GM12878 (cell line): ENCODE data around the gene MAPK8. TPM values are rescaled to one million over a fixed set of nuclear protein-coding genes. Genes with fewer than 3 reads are reported as not detected.

ENCODE experiments used
- ATAC-seq: fragments of 200-7000 bp; cut with Tn5 transposase; 3 replicates; pipeline ENCODE4 v1.9.1; 2020; ENCODE audit warnings: mild to moderate bottlenecking, moderate library complexity
- BruUV-seq: library from RNA; stranded (reverse); fragments of 400-500 nt; replicated peaks from 2 replicates; lab custom pipeline; 2021; lab: Mats Ljungman, UMichigan
- CTCF ChIA-PET: fragments of 300-600 bp; sonication (Branson Sonifier 250); formaldehyde crosslinking; extraction: SDS; loops from one replicate; lab custom pipeline; 2021; ENCODE audit warnings: inconsistent platforms; lab: Yijun Ruan, JAX
- POLR2A ChIA-PET: fragments of 350-600 bp; formaldehyde crosslinking; extraction: SDS; loops from one replicate; lab custom pipeline; 2021; ENCODE audit warnings: inconsistent platforms; lab: Charles Lee
- RAD21 ChIA-PET: fragments of 300-600 bp; sonication (Branson Sonifier 250); formaldehyde crosslinking; loops from one replicate; lab custom pipeline; 2023; ENCODE audit warnings: antibody characterized with exemption; ENCODE audit not compliant: unreplicated experiment; lab: Charles Lee
- SMC1A ChIA-PET: fragments of 300-600 bp; sonication (Branson Sonifier 250); formaldehyde crosslinking; loops from one replicate; lab custom pipeline; 2023; ENCODE audit not compliant: unreplicated experiment, uncharacterized antibody; lab: Charles Lee
- DNase-seq: peaks from one replicate; pipeline ENCODE4 v3.0.0-alpha.2; 2011; ENCODE audit warnings: low read depth, low spot score
- FAIRE-seq: peaks from 3 replicates; lab custom pipeline; 2011; peaks lifted over from hg19 to GRCh38; lab: Jason Lieb, UNC
- H2AFZ ChIP-seq: 2 replicates; pipeline ENCODE4 v1.6.0; 2011; ENCODE audit warnings: low read depth, low read length, control low read depth; ENCODE audit not compliant: control insufficient read depth
- H3K27ac ChIP-seq: 2 replicates; pipeline ENCODE4 v1.5.1; 2011; ENCODE audit warnings: control low read depth; ENCODE audit not compliant: control insufficient read depth, insufficient read depth
- H3K27me3 ChIP-seq, 2 experiments: replicated peaks in 1 of 2; 2 replicates each; pipeline versions ENCODE4 v1.6.0 to v1.6.1; 2011; ENCODE audit warnings: low read length in 1 of 2; ENCODE audit not compliant: control insufficient read depth in 2 of 2, insufficient read depth in 2 of 2
- H3K36me3 ChIP-seq, 2 experiments: 2 replicates each; pipeline ENCODE4 v1.5.1; 2011; ENCODE audit warnings: low read length in 1 of 2; ENCODE audit not compliant: control insufficient read depth in 2 of 2, insufficient read depth in 2 of 2
- H3K4me1 ChIP-seq: 2 replicates; pipeline ENCODE4 v1.6.1; 2011; ENCODE audit warnings: mild to moderate bottlenecking, low read length, moderate library complexity, mixed read lengths; ENCODE audit not compliant: control insufficient read depth, insufficient read depth
- H3K4me2 ChIP-seq: 2 replicates; pipeline ENCODE4 v1.6.0; 2011; ENCODE audit warnings: control low read depth; ENCODE audit not compliant: control insufficient read depth, insufficient read depth
- H3K4me3 ChIP-seq: fragments of 200-600 bp; sonication (generic); 2 replicates; pipeline ENCODE4 v1.5.1; 2016
- H3K79me2 ChIP-seq: 2 replicates; pipeline ENCODE4 v1.6.0; 2011; ENCODE audit warnings: low read length; ENCODE audit not compliant: control insufficient read depth, insufficient read depth
- H3K9ac ChIP-seq: 2 replicates; pipeline ENCODE4 v1.8.0; 2011; ENCODE audit warnings: low read length, control low read depth, mixed read lengths; ENCODE audit not compliant: control insufficient read depth, insufficient read depth
- H3K9me3 ChIP-seq: replicated peaks from 3 replicates; pipeline ENCODE4 v1.5.1; 2011; ENCODE audit warnings: mild to moderate bottlenecking, low read length; ENCODE audit not compliant: control insufficient read depth, insufficient read depth
- H4K20me1 ChIP-seq: 2 replicates; pipeline ENCODE4 v1.6.0; 2011; ENCODE audit not compliant: control insufficient read depth, insufficient read depth
- GATAD2B ChIP-seq: fragments of 450-650 bp; conservative IDR thresholded peaks from 2 replicates; pipeline ENCODE4 v1.6.1; 2017; ENCODE audit warnings: low read depth, mild to moderate bottlenecking, moderate library complexity
- LARP7 ChIP-seq: fragments of 450-650 bp; IDR thresholded peaks from 2 replicates; pipeline ENCODE4 v1.6.1; 2017; ENCODE audit warnings: mild to moderate bottlenecking
- POLR2AphosphoS5 ChIP-seq: IDR thresholded peaks from 2 replicates; pipeline ENCODE4 v1.6.1; 2011; ENCODE audit warnings: mild to moderate bottlenecking, low read length, inconsistent platforms
- RB1 ChIP-seq: fragments of 450-650 bp; formaldehyde crosslinking; IDR thresholded peaks from 2 replicates; pipeline ENCODE4 v1.6.1; 2017; ENCODE audit warnings: mild to moderate bottlenecking, borderline replicate concordance
- WRNIP1 ChIP-seq: IDR thresholded peaks from 2 replicates; pipeline ENCODE4 v1.6.1; 2011; ENCODE audit warnings: low read depth, low read length, improper control_type of control experiment, borderline replicate concordance
- ZNF622 ChIP-seq: fragments of 450-650 bp; IDR thresholded peaks from 2 replicates; pipeline ENCODE4 v1.6.1; 2017; ENCODE audit warnings: mild to moderate bottlenecking, inconsistent platforms
- WGBS: methylation state at CpG from one replicate; pipeline ENCODE4 v1.1.6; 2016; ENCODE audit warnings: low lambda C conversion rate; ENCODE audit not compliant: insufficient replicate concordance, insufficient coverage; ENCODE audit errors: missing lambda C conversion rate; 5-methylcytosine and 5-hydroxymethylcytosine counted together
- in situ Hi-C: fragments of 300-500 bp; cut with MboI; formaldehyde crosslinking; loops from 9 replicates; pipeline ENCODE4 v1.14.3; 2018; ENCODE audit warnings: mixed read lengths
- intact Hi-C: fragments of 100-400 bp; cut with micrococcal nuclease; formaldehyde crosslinking; loops from one replicate; pipeline ENCODE4 v1.14.2; 2022; ENCODE audit not compliant: unreplicated experiment
- polyA plus RNA-seq, 11 experiments: library from polyadenylated mRNA; depleted of rRNA in 4 of 11; unstranded in 6 of 11; stranded (reverse) in 5 of 11; fragments of >200 nt; fragmentation: Nextera tagmentation in 4 of 11; fragmentation: Illumina TruSeq in 1 of 11; extraction: Ambion mirVana in 4 of 11; extraction: Trizol in 1 of 11; gene quantifications; 1 replicate in 1 of 11; 2 replicates in 10 of 11; pipeline versions ENCODE4 v1.2.1 to v1.2.3, GENCODE V29; 2011 to 2016; ENCODE audit warnings: inconsistent platforms in 2 of 11, missing spikeins in 2 of 11, low read depth in 1 of 11
- total RNA-seq, 4 experiments: library from RNA; depleted of rRNA in 3 of 4; stranded (reverse); fragments of >200 nt in 3 of 4; fragmentation: Illumina TruSeq in 1 of 4; extraction: Trizol in 1 of 4; gene quantifications; 2 replicates each; pipeline versions ENCODE4 v1.2.1 to v1.2.3, GENCODE V29; 2013 to 2021
- TF ChIP-seq, protein P1 (sequence below): IDR thresholded peaks from 2 replicates; pipeline ENCODE4 v1.6.1; 2012; ENCODE audit warnings: mild to moderate bottlenecking, low read depth, low read length

The MAPK8 gene
- total and polyA plus RNA-seq, 10 of the 15 experiments (the other 5 are each of a cell fraction or from before 2014, with no cell fraction given): 3.9 to 102 (median 40.0) TPM

DNA sequence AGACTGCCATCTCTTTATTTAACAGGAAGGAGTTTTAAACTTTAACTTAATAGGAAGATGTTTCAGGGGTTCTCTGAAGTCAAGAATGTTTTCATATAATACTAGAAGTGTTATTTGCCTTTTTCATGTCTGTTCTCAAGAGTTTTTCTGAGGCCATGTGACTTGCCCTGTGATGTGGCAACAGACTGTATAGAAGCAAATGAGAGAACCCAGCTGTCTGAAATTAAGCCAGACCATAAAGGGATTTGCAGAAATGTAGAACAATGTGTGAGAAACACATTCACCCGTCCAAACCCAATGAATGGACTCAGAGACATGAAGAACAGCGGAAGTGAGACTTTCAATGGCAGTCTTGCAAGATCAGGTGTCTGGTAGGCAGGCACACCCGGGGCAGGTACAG is 23.8 kb downstream of the MAPK8 start:
- no peak overlapping the region for H3K9ac ChIP-seq
- 100% methylated on average over 3 of the region's 3 CpGs for WGBS
- intact Hi-C loops: no loop called here
- H3K4me1 ChIP-seq: no peaks in the 10 kb centered on the region
- BruUV-seq: no TSS peak
- no peak overlapping the region for H3K27ac ChIP-seq
- H3K27me3 ChIP-seq: no peaks in the 10 kb centered on the region
- no peak overlapping the region for H3K4me3 ChIP-seq
- in situ Hi-C loops: no loop called here
- ATAC-seq (peak; percentile 15; the same call in 1 of the 3 replicates), DNase-seq (no peak), FAIRE-seq (no peak)
- POLR2A ChIA-PET: no interaction called here
- SMC1A ChIA-PET: no interaction called here
- RAD21 ChIA-PET: interaction anchor here (1.3 kb wide), 1 partner anchor 9 kb away, joined by 4 read pairs; no protein-coding TSS in a partner anchor
- no peak for TF ChIP-seq RB1
- TF ChIP-seq ZNF622: no peak
- no peak for TF ChIP-seq GATAD2B
- TF ChIP-seq LARP7: no peak
- TF ChIP-seq WRNIP1: no peak
- TF ChIP-seq POLR2AphosphoS5: no peak
- TF ChIP-seq, protein P1, sequence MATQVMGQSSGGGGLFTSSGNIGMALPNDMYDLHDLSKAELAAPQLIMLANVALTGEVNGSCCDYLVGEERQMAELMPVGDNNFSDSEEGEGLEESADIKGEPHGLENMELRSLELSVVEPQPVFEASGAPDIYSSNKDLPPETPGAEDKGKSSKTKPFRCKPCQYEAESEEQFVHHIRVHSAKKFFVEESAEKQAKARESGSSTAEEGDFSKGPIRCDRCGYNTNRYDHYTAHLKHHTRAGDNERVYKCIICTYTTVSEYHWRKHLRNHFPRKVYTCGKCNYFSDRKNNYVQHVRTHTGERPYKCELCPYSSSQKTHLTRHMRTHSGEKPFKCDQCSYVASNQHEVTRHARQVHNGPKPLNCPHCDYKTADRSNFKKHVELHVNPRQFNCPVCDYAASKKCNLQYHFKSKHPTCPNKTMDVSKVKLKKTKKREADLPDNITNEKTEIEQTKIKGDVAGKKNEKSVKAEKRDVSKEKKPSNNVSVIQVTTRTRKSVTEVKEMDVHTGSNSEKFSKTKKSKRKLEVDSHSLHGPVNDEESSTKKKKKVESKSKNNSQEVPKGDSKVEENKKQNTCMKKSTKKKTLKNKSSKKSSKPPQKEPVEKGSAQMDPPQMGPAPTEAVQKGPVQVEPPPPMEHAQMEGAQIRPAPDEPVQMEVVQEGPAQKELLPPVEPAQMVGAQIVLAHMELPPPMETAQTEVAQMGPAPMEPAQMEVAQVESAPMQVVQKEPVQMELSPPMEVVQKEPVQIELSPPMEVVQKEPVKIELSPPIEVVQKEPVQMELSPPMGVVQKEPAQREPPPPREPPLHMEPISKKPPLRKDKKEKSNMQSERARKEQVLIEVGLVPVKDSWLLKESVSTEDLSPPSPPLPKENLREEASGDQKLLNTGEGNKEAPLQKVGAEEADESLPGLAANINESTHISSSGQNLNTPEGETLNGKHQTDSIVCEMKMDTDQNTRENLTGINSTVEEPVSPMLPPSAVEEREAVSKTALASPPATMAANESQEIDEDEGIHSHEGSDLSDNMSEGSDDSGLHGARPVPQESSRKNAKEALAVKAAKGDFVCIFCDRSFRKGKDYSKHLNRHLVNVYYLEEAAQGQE: no peak
- H2AFZ ChIP-seq: no peak overlapping the region
- H3K9me3 ChIP-seq: peaks cover 9% of the 10 kb centered on the region; the same call in 2 of the 3 replicates
- no peaks in the 10 kb centered on the region for H4K20me1 ChIP-seq
- no peak overlapping the region for H3K4me2 ChIP-seq
- CTCF ChIA-PET: interaction anchor here (1.5 to 1.7 kb wide), 2 partner anchors 13 to 31 kb away, joined by 3 to 5 read pairs; no protein-coding TSS in a partner anchor
- H3K79me2 ChIP-seq: no peaks in the 10 kb centered on the region; the same call in none of the 2 replicates
- peaks cover 0 to 1% of the 10 kb centered on the region in 2 experiments; a peak in 1 of 4 replicates for H3K36me3 ChIP-seq
